HepG2 (cell line): Measurements from ENCODE around the gene ADAMTS8. TPM values are rescaled to one million over a fixed set of nuclear protein-coding genes. Genes with fewer than 3 reads are reported as not detected.

Source experiments
- ATAC-seq: fragments of 200-7000 bp; cut with Tn5 transposase; 3 replicates; pipeline ENCODE4 v1.9.1; 2020; ENCODE audit warnings: mild to moderate bottlenecking, moderate library complexity
- BruUV-seq: library from RNA; stranded (reverse); fragments of 400-500 nt; replicated peaks from 2 replicates; lab custom pipeline; 2021; lab: Mats Ljungman, UMichigan
- CTCF ChIA-PET: fragments of 300-600 bp; formaldehyde crosslinking; extraction: SDS; loops from one replicate; lab custom pipeline; 2021; ENCODE audit warnings: low total read pairs, inconsistent platforms, low intra/inter-chr PET ratio; lab: Yijun Ruan, JAX
- POLR2A ChIA-PET: fragments of 350-600 bp; sonication (Branson Sonifier 250); formaldehyde crosslinking; loops from one replicate; lab custom pipeline; 2020; ENCODE audit warnings: antibody characterized with exemption, inconsistent platforms; lab: Yijun Ruan, JAX
- DNase-seq: peaks from one replicate; pipeline ENCODE4 v3.0.0-alpha.2; 2015; ENCODE audit warnings: low spot score
- FAIRE-seq: peaks from 3 replicates; lab custom pipeline; 2011; peaks lifted over from hg19 to GRCh38; lab: Jason Lieb, UNC
- H2AFZ ChIP-seq: one replicate; pipeline ENCODE4 v1.6.1; 2011; ENCODE audit warnings: low read length, inconsistent platforms
- H3K27ac ChIP-seq: fragments of 300-600 bp; 3 replicates; pipeline ENCODE4 v1.8.0; 2011; ENCODE audit warnings: mixed run types, mild to moderate bottlenecking, mixed read lengths, low read length, inconsistent platforms; ENCODE audit not compliant: insufficient read depth; ENCODE audit errors: extremely low read length
- H3K27me3 ChIP-seq, 2 experiments: fragments of 200-600 bp in 1 of 2; 2 replicates in 1 of 2; 3 replicates in 1 of 2; pipeline versions ENCODE4 v1.6.0 to v1.8.0; 2011; ENCODE audit warnings: low read length in 2 of 2, mild to moderate bottlenecking in 2 of 2, moderate library complexity in 2 of 2, inconsistent platforms in 1 of 2; ENCODE audit not compliant: insufficient read depth in 2 of 2, control insufficient read depth in 1 of 2
- H3K36me3 ChIP-seq, 2 experiments: fragments of 200-600 bp in 1 of 2; replicated peaks in 1 of 2; 2 replicates in 1 of 2; 3 replicates in 1 of 2; pipeline versions ENCODE4 v1.5.1 to v1.8.0; 2011; ENCODE audit warnings: low read length in 2 of 2, inconsistent platforms in 1 of 2; ENCODE audit not compliant: insufficient read depth in 2 of 2, control insufficient read depth in 1 of 2
- H3K4me1 ChIP-seq: 2 replicates; pipeline ENCODE4 v1.5.1; 2012; ENCODE audit warnings: low read length, inconsistent platforms; ENCODE audit not compliant: insufficient read depth
- H3K4me2 ChIP-seq: 2 replicates; pipeline ENCODE4 v1.6.0; 2011; ENCODE audit warnings: low read depth, low read length, inconsistent platforms
- H3K4me3 ChIP-seq, 3 experiments: fragments of 200-600 bp in 1 of 3; sonication (generic), shearing (Covaris generic) in 1 of 3; replicated peaks in 1 of 3; 2 replicates each; pipeline ENCODE4 v1.5.1; 2011 to 2016; ENCODE audit warnings: low read length in 3 of 3, inconsistent platforms in 2 of 3, low read depth in 2 of 3, mild to moderate bottlenecking in 2 of 3, control low read depth in 1 of 3, mixed read lengths in 1 of 3; ENCODE audit not compliant: insufficient read depth in 1 of 3
- H3K79me2 ChIP-seq: one replicate; pipeline ENCODE4 v1.6.1; 2011; ENCODE audit warnings: low read length, inconsistent platforms; ENCODE audit not compliant: insufficient read depth
- H3K9ac ChIP-seq: 2 replicates; pipeline ENCODE4 v1.6.0; 2011; ENCODE audit warnings: mild to moderate bottlenecking, low read depth, low read length, inconsistent platforms; ENCODE audit not compliant: insufficient read depth
- H3K9me3 ChIP-seq: 2 replicates; pipeline ENCODE4 v1.5.1; 2012; ENCODE audit warnings: mild to moderate bottlenecking, low read length
- H4K20me1 ChIP-seq: 2 replicates; pipeline ENCODE4 v1.6.0; 2011; ENCODE audit warnings: inconsistent platforms, mild to moderate bottlenecking, low read length, moderate library complexity; ENCODE audit not compliant: insufficient read depth
- HMG20A ChIP-seq: IDR thresholded peaks from 2 replicates; pipeline ENCODE4 v1.6.1; 2016; ENCODE audit warnings: borderline replicate concordance
- HNF4A ChIP-seq: sonication (generic); formaldehyde crosslinking; IDR thresholded peaks from 2 replicates; pipeline ENCODE4 v1.4.0; 2020; ENCODE audit warnings: missing genetic modification reagents
- ZC3H13 ChIP-seq: sonication (generic); formaldehyde crosslinking; IDR thresholded peaks from 2 replicates; pipeline ENCODE4 v1.8.1; 2023; ENCODE audit warnings: mild to moderate bottlenecking, missing genetic modification reagents, moderate library complexity
- ZIK1 ChIP-seq: sonication (generic); formaldehyde crosslinking; IDR thresholded peaks from 2 replicates; pipeline ENCODE4 v1.5.0; 2020; ENCODE audit warnings: mild to moderate bottlenecking, low read depth, missing genetic modification reagents, borderline replicate concordance
- ZMYM3 ChIP-seq: sonication (generic); formaldehyde crosslinking; IDR thresholded peaks from 2 replicates; pipeline ENCODE4 v1.5.1; 2020; ENCODE audit warnings: mild to moderate bottlenecking, missing genetic modification reagents
- ZNF432 ChIP-seq: sonication (generic); formaldehyde crosslinking; IDR thresholded peaks from 2 replicates; pipeline ENCODE4 v1.5.0; 2020; ENCODE audit warnings: missing genetic modification reagents, mild to moderate bottlenecking, borderline replicate concordance
- ZNF44 ChIP-seq: sonication (generic); formaldehyde crosslinking; IDR thresholded peaks from 2 replicates; pipeline ENCODE4 v1.5.1; 2020; ENCODE audit warnings: mild to moderate bottlenecking, missing genetic modification reagents
- WGBS: methylation state at CpG from one replicate; pipeline ENCODE4 v1.1.6; 2017; ENCODE audit warnings: low lambda C conversion rate; 5-methylcytosine and 5-hydroxymethylcytosine counted together
- in situ Hi-C: cut with HindIII; loops from 2 replicates; pipeline ENCODE4 v1.10.0; 2017; ENCODE audit warnings: low pct_unique_long_range_greater_than_20kb; ENCODE audit not compliant: extremely low pct_ligation_motif_present
- intact Hi-C: fragments of 100-400 bp; cut with micrococcal nuclease; formaldehyde crosslinking; loops from one replicate; pipeline ENCODE4 v1.10.0; 2022; ENCODE audit not compliant: unreplicated experiment
- polyA plus RNA-seq, 8 experiments: library from polyadenylated mRNA; depleted of rRNA in 3 of 8; stranded (reverse) in 7 of 8; unstranded in 1 of 8; fragments of >200 nt; fragmentation: Illumina TruSeq in 4 of 8; extraction: Trizol in 4 of 8; gene quantifications; 2 replicates each; pipeline versions ENCODE4 v1.2.1 to v1.2.3, GENCODE V29; 2011 to 2016; ENCODE audit warnings: low read depth in 4 of 8, missing spikeins in 1 of 8, mixed read lengths in 1 of 8; ENCODE audit not compliant: insufficient read depth in 1 of 8
- total RNA-seq, 5 experiments: library from RNA; depleted of rRNA; stranded (reverse); fragments of >200 nt; fragmentation: Illumina TruSeq; extraction: Trizol; gene quantifications; 2 replicates each; pipeline ENCODE4 v1.2.3, GENCODE V29; 2016; ENCODE audit warnings: low read depth in 1 of 5
- TF ChIP-seq, protein P1 (sequence below): sonication (generic); formaldehyde crosslinking; IDR thresholded peaks from 2 replicates; pipeline ENCODE4 v1.4.0; 2020; ENCODE audit warnings: missing genetic modification reagents
- TF ChIP-seq, protein P2 (sequence below): sonication (generic); formaldehyde crosslinking; IDR thresholded peaks from 2 replicates; pipeline ENCODE4 v1.4.0; 2020; ENCODE audit warnings: missing genetic modification reagents, borderline replicate concordance

The ADAMTS8 gene
- total and polyA plus RNA-seq, 2 of the 13 experiments (the other 11 are each of a cell fraction or from before 2014, with no cell fraction given) = not detected

DNA sequence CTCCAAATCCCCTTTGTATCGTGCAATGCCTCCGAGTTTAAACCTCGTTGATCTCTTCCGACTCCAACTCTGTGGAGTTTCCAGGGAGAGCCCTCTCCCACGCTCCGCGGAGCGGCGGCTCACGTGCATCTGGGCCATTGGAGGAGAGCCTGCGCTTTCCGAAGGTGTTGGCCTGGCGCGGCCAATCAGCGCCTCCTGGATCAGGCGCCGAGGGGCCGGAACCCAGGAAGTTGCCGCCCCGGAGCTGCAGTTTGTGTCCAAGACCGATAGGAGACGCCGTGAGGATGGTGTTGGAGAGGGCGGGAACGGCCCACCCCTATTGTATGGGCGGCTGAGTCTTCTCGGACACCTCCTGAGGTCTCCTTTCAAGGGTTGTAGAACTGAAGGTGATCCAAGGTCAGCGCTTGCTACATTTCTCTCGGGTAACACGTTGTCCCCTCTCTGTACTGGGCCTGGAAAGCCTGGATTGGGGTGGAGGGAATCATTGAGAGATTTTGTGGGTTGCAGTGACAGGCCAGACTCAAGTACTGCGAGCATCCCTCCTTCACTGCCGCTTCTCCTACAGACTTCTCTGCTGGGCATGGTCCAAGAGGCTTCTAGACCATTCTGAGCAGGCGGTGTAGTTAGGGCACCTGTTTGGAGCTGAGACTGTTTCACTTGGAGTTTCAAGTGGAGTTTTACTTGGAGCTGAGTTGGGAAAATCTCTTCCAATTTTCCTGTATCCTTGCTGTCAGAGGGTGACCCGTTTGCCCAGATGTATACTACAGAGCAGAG is 21.8 kb upstream of the ADAMTS8 start:
- Histone ChIP-seq H3K4me3 (no peak overlapping the region), H3K4me2 (no peak overlapping the region)
- intact Hi-C loops = no loop called here

More for the DNA sequence above, 21.8 kb upstream of the ADAMTS8 start:
- ATAC-seq (no peak), FAIRE-seq (no peak), DNase-seq (no peak)
- Histone ChIP-seq H3K27ac (no peak overlapping the region), H3K79me2 (no peaks in the 10 kb centered on the region), H2AFZ (no peak overlapping the region), H3K9ac (no peak overlapping the region), H3K36me3 (no peaks in the 10 kb centered on the region), H3K4me1 (no peaks in the 10 kb centered on the region), H3K9me3 (no peaks in the 10 kb centered on the region), H4K20me1 (no peaks in the 10 kb centered on the region), H3K27me3 (peaks cover 4 to 46% of the 10 kb centered on the region in 2 experiments; a peak in 2 of 5 replicates)
- BruUV-seq = no TSS peak
- TF ChIP-seq, protein P1, sequence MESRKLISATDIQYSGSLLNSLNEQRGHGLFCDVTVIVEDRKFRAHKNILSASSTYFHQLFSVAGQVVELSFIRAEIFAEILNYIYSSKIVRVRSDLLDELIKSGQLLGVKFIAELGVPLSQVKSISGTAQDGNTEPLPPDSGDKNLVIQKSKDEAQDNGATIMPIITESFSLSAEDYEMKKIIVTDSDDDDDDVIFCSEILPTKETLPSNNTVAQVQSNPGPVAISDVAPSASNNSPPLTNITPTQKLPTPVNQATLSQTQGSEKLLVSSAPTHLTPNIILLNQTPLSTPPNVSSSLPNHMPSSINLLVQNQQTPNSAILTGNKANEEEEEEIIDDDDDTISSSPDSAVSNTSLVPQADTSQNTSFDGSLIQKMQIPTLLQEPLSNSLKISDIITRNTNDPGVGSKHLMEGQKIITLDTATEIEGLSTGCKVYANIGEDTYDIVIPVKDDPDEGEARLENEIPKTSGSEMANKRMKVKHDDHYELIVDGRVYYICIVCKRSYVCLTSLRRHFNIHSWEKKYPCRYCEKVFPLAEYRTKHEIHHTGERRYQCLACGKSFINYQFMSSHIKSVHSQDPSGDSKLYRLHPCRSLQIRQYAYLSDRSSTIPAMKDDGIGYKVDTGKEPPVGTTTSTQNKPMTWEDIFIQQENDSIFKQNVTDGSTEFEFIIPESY = no peak
- TF ChIP-seq ZIK1 (CRISPR knock-in tag) (no peak), ZC3H13 (CRISPR knock-in tag) (no peak), HNF4A (CRISPR knock-in tag) (no peak), ZMYM3 (CRISPR knock-in tag) (no peak), ZNF432 (no peak), HMG20A (CRISPR knock-in tag) (no peak), ZNF44 (CRISPR knock-in tag) (no peak)
- TF ChIP-seq, protein P2, sequence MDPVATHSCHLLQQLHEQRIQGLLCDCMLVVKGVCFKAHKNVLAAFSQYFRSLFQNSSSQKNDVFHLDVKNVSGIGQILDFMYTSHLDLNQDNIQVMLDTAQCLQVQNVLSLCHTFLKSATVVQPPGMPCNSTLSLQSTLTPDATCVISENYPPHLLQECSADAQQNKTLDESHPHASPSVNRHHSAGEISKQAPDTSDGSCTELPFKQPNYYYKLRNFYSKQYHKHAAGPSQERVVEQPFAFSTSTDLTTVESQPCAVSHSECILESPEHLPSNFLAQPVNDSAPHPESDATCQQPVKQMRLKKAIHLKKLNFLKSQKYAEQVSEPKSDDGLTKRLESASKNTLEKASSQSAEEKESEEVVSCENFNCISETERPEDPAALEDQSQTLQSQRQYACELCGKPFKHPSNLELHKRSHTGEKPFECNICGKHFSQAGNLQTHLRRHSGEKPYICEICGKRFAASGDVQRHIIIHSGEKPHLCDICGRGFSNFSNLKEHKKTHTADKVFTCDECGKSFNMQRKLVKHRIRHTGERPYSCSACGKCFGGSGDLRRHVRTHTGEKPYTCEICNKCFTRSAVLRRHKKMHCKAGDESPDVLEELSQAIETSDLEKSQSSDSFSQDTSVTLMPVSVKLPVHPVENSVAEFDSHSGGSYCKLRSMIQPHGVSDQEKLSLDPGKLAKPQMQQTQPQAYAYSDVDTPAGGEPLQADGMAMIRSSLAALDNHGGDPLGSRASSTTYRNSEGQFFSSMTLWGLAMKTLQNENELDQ (CRISPR knock-in tag) = no peak
- 67% methylated on average over 19 of the region's 34 CpGs for WGBS
- in situ Hi-C loops = no loop called here
- ChIA-PET POLR2A (no interaction called here), CTCF (no interaction called here)
